ENCODE data around the gene LINC00237. TPM values are rescaled to one million over a fixed set of nuclear protein-coding genes. Genes with fewer than 3 reads are reported as not detected.

LINC00237 gene
- total and polyA plus RNA-seq, 9 of the 15 experiments (the other 6 are each of a cell fraction or from before 2014, with no cell fraction given), result not detected

DNA sequence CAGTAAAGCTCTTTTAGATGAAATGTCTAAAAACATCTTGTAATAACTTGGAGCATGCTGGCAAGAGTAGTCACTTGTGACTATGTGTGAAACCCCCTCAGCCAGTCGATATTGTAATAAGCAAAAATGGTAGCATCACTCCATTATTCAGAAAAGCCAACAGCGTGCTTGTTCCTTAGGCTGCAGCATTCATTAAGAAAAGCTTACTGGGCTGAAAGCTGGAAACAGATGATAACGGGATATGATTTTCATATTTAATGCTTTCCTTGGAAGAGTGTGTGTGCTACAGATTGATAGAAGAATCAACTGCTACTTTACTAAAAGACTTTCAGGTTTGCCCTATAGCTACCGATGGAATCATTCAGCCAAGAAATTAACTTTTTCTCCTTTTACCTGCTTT is 40.1 kb upstream of the LINC00237 start (continued):
- no peak for TF ChIP-seq VEZF1 (CRISPR knock-in tag; IDR thresholded peaks at IDR 0.05)
- peak; percentile 79 for TF ChIP-seq STAT5A (IDR thresholded peaks at IDR 0.05; ENCODE audit: borderline replicate concordance, low read length)
- TF ChIP-seq ZNF766 (CRISPR knock-in tag; conservative IDR thresholded peaks at IDR 0.05), result no peak
- TF ChIP-seq TCF3 (CRISPR knock-in tag; IDR thresholded peaks at IDR 0.05), result peak; percentile 76
- peak; percentile 46 to 62; a peak in 1 of 4 replicates for TF ChIP-seq KDM1A (IDR thresholded peaks at IDR 0.05)
- TF ChIP-seq ZBTB11 (CRISPR knock-in tag; IDR thresholded peaks at IDR 0.05), result no peak
- peak; percentile 84 for TF ChIP-seq ARID1B (IDR thresholded peaks at IDR 0.05)
- peak; percentile 68 for TF ChIP-seq SMARCA4 (IDR thresholded peaks at IDR 0.05)
- no peak for TF ChIP-seq CEBPG (CRISPR knock-in tag; IDR thresholded peaks at IDR 0.05)
- no peak for TF ChIP-seq CEBPG (tag; conservative IDR thresholded peaks at IDR 0.05 in 1 of 2, IDR thresholded peaks at IDR 0.05 in 1 of 2)
- peak; percentile 84 for TF ChIP-seq CBFA2T3 (IDR thresholded peaks at IDR 0.05)
- peak; percentile 45; the same call in 1 of the 2 replicates for TF ChIP-seq EP300 (IDR thresholded peaks at IDR 0.05; ENCODE audit: low read length)
- TF ChIP-seq MAZ (CRISPR knock-in tag; conservative IDR thresholded peaks at IDR 0.05 in 1 of 2, IDR thresholded peaks at IDR 0.05 in 1 of 2), result no peak
- TF ChIP-seq, protein P1, sequence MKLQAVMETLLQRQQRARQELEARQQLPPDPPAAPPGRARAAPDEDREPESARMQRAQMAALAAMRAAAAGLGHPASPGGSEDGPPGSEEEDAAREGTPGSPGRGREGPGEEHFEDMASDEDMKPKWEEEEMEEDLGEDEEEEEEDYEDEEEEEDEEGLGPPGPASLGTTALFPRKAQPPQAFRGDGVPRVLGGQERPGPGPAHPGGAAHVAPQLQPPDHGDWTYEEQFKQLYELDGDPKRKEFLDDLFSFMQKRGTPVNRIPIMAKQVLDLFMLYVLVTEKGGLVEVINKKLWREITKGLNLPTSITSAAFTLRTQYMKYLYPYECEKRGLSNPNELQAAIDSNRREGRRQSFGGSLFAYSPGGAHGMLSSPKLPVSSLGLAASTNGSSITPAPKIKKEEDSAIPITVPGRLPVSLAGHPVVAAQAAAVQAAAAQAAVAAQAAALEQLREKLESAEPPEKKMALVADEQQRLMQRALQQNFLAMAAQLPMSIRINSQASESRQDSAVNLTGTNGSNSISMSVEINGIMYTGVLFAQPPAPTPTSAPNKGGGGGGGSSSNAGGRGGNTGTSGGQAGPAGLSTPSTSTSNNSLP (IDR thresholded peaks at IDR 0.05; ENCODE audit: borderline replicate concordance, low read depth, low read length), result peak; percentile 38; the same call in 1 of the 2 replicates
- peak; percentile 62 for TF ChIP-seq NCOR1 (IDR thresholded peaks at IDR 0.05)
- TF ChIP-seq, protein P2, sequence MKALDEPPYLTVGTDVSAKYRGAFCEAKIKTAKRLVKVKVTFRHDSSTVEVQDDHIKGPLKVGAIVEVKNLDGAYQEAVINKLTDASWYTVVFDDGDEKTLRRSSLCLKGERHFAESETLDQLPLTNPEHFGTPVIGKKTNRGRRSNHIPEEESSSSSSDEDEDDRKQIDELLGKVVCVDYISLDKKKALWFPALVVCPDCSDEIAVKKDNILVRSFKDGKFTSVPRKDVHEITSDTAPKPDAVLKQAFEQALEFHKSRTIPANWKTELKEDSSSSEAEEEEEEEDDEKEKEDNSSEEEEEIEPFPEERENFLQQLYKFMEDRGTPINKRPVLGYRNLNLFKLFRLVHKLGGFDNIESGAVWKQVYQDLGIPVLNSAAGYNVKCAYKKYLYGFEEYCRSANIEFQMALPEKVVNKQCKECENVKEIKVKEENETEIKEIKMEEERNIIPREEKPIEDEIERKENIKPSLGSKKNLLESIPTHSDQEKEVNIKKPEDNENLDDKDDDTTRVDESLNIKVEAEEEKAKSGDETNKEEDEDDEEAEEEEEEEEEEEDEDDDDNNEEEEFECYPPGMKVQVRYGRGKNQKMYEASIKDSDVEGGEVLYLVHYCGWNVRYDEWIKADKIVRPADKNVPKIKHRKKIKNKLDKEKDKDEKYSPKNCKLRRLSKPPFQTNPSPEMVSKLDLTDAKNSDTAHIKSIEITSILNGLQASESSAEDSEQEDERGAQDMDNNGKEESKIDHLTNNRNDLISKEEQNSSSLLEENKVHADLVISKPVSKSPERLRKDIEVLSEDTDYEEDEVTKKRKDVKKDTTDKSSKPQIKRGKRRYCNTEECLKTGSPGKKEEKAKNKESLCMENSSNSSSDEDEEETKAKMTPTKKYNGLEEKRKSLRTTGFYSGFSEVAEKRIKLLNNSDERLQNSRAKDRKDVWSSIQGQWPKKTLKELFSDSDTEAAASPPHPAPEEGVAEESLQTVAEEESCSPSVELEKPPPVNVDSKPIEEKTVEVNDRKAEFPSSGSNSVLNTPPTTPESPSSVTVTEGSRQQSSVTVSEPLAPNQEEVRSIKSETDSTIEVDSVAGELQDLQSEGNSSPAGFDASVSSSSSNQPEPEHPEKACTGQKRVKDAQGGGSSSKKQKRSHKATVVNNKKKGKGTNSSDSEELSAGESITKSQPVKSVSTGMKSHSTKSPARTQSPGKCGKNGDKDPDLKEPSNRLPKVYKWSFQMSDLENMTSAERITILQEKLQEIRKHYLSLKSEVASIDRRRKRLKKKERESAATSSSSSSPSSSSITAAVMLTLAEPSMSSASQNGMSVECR (CRISPR knock-in tag; IDR thresholded peaks at IDR 0.05), result no peak
- TF ChIP-seq RBM14 (IDR thresholded peaks at IDR 0.05; ENCODE audit: borderline replicate concordance, insufficient read depth, low read depth, low read length), result no peak
- no peak for TF ChIP-seq SPI1 (IDR thresholded peaks at IDR 0.05; ENCODE audit: borderline replicate concordance, low read depth, low read length)
